ENCODE results near the gene CHCHD6. TPM values are rescaled to one million over a fixed set of nuclear protein-coding genes. Genes with fewer than 3 reads are reported as not detected.

The CHCHD6 gene
- total RNA-seq, 4 donors from 2014 or later: 2.4 to 44.6 (median 5.1) TPM

GRCh38 chr3:126770096-126770495 is 66.1 kb downstream of the CHCHD6 start:
- Histone ChIP-seq H3K4me3 (no peak overlapping the region), H3K27ac (no peak overlapping the region), H3K36me3 (no peaks in the 10 kb centered on the region), H3K27me3 (no peaks in the 10 kb centered on the region), H3K9me3 (no peaks in the 10 kb centered on the region), H3K4me1 (no peaks in the 10 kb centered on the region)
- no peak for DNase-seq
- no peak for TF ChIP-seq POLR2A (IDR thresholded peaks at IDR 0.05)
- no peak for TF ChIP-seq CTCF (IDR thresholded peaks at IDR 0.05)

- Histone ChIP-seq H3K27me3 (no peaks in the 10 kb centered on the region), H3K4me1 (no peaks in the 10 kb centered on the region), H3K4me3 (no peak overlapping the region), H3K27ac (no peak overlapping the region), H3K9me3 (no peaks in the 10 kb centered on the region), H3K36me3 (no peaks in the 10 kb centered on the region)
- TF ChIP-seq POLR2A (IDR thresholded peaks at IDR 0.05) (no peak), CTCF (IDR thresholded peaks at IDR 0.05) (no peak)
- no peak for DNase-seq
These were observed 69.1 kb downstream of the CHCHD6 start for GRCh38 chr3:126773167-126773566.

DNA sequence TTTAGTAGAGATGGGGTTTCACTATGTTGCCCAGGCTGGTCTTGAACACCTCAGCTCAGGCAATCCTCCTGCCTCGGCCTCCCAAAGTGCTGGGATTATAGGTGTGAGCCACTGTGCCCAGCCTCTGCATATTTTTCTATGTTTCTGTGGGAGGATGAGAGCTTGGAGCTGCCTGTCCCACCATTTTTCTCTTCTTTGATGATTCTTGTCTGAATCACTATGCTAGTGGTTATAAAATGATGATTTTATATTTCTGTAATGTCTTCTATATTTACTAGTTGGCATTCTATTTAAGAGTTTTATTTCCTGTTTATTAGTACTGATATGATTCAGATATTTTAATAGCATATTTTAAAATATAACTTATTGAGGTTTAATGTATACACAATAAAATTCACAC is 69.7 kb downstream of the CHCHD6 start:
- no peak for DNase-seq
- no peak for TF ChIP-seq POLR2A (IDR thresholded peaks at IDR 0.05)
- TF ChIP-seq CTCF (IDR thresholded peaks at IDR 0.05): no peak
- Histone ChIP-seq H3K27me3 (no peaks in the 10 kb centered on the region), H3K27ac (no peak overlapping the region), H3K9me3 (no peaks in the 10 kb centered on the region), H3K4me3 (no peak overlapping the region), H3K4me1 (no peaks in the 10 kb centered on the region), H3K36me3 (no peaks in the 10 kb centered on the region)

GRCh38 chr3:126777366-126777765 is 73.3 kb downstream of the CHCHD6 start:
- TF ChIP-seq POLR2A (IDR thresholded peaks at IDR 0.05): no peak
- no peak for TF ChIP-seq CTCF (IDR thresholded peaks at IDR 0.05)
- H3K27ac ChIP-seq: no peak overlapping the region
- DNase-seq: no peak
- no peaks in the 10 kb centered on the region for H3K9me3 ChIP-seq
- no peaks in the 10 kb centered on the region for H3K4me1 ChIP-seq
- no peaks in the 10 kb centered on the region for H3K27me3 ChIP-seq
- no peak overlapping the region for H3K4me3 ChIP-seq
- no peaks in the 10 kb centered on the region for H3K36me3 ChIP-seq

GRCh38 chr3:126780666-126781065 is 76.6 kb downstream of the CHCHD6 start:
- no peak overlapping the region for H3K4me3 ChIP-seq

More at GRCh38 chr3:126780666-126781065, 76.6 kb downstream of the CHCHD6 start:
- H3K4me1 ChIP-seq: no peaks in the 10 kb centered on the region
- TF ChIP-seq CTCF (IDR thresholded peaks at IDR 0.05): no peak
- TF ChIP-seq POLR2A (IDR thresholded peaks at IDR 0.05): no peak
- no peak overlapping the region for H3K27ac ChIP-seq
- DNase-seq: no peak
- no peaks in the 10 kb centered on the region for H3K36me3 ChIP-seq
- no peaks in the 10 kb centered on the region for H3K9me3 ChIP-seq
- no peaks in the 10 kb centered on the region for H3K27me3 ChIP-seq
